ENCODE results near the gene DNAH6. TPM values are rescaled to one million over a fixed set of nuclear protein-coding genes. Genes with fewer than 3 reads are reported as not detected.

The DNAH6 gene
- total RNA-seq, 4 donors from 2014 or later, result 0.06 to 0.38 (median 0.13) TPM; not detected in 1

DNA sequence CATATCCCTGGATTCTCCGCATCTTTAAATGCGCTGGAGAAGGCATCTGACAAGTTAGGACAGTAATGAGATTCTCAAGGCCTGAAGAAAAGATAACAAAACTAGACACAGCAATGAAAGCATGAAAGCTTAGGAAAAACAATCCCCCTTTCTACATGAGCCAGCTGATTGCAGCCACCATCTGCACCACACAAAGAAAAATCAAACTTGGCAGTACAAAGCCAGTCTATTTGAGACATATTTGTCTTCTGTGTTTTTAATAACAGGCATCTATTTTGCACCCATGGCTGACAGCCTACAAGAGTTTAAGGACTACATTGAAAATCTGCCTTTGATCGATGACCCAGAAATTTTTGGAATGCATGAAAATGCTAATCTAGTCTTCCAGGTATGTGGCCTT is 281.0 kb downstream of the DNAH6 start:
- no peak for DNase-seq
- 67 to 78% methylated on average over 3 of the region's 3 CpGs for WGBS, 2 donors
- H3K4me3 ChIP-seq, result no peak overlapping the region
- H3K9me3 ChIP-seq, result no peaks in the 10 kb centered on the region
- intact Hi-C loops (cut with DNase I), result no loop called here
- H3K36me3 ChIP-seq, result no peaks in the 10 kb centered on the region
- H3K27me3 ChIP-seq, result no peaks in the 10 kb centered on the region
- H3K4me1 ChIP-seq, result no peaks in the 10 kb centered on the region
- H3K27ac ChIP-seq, result no peak overlapping the region
- no peak for TF ChIP-seq CTCF (IDR thresholded peaks at IDR 0.05)
- no peak for TF ChIP-seq POLR2A (IDR thresholded peaks at IDR 0.05)

DNA sequence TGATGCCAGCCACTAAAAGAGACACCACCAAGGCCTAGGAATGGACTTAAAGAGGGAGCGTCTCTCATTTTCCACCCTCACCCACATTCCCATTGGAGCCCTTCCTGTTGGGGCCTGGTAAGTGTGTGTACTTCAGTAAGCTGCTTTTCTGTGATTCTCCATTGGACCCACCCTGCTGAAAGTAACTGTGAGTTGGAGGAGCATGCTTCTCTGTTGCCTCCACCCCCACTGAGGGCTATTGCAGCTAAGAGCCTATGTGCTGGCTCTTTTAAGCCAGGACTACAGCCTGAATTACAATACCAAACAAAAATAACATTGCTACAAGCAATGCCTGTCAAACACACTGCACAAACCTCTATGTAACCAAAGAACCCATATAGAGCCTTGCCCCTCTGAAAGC is 283.5 kb downstream of the DNAH6 start:
- TF ChIP-seq CTCF (IDR thresholded peaks at IDR 0.05) (no peak), POLR2A (IDR thresholded peaks at IDR 0.05) (no peak)
- no peak for DNase-seq
- Histone ChIP-seq H3K27ac (no peak overlapping the region), H3K27me3 (no peaks in the 10 kb centered on the region), H3K4me3 (no peak overlapping the region), H3K9me3 (no peaks in the 10 kb centered on the region), H3K36me3 (no peaks in the 10 kb centered on the region), H3K4me1 (no peaks in the 10 kb centered on the region)
- intact Hi-C loops (cut with DNase I), result no loop called here
- 83 to 92% methylated on average over 1 of the region's 1 CpG for WGBS, 2 donors

DNA sequence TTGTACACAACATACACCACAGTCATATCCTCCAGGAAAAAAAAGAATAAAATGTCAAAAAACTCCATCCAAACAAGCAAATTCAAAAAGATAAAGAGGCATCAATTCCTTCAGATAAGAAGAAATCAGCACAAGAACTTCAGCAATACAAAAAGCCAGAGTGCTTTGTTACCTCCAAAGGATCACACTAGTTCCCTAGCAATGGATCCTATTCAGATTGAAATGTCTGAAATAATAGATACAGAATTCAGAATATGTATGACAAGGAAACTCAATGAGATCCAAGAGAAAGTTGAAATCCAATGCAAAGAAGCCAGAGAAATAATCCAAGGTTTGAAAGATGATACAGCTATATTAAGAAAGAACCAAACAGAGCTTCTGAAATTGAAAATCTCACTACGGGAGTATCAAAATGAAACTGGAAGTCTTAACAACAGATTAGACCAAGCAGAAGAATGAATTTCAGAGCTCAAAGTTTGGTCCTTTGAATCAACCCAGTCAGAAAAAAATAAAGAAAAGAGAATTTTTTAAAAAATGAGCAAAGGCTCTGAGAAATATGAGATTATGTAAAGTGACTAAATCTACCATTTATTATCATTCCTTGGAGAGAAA is 284.0 kb downstream of the DNAH6 start:
- H3K27me3 ChIP-seq, result no peaks in the 10 kb centered on the region
- no peak overlapping the region for H3K4me3 ChIP-seq
- DNase-seq, result no peak
- H3K27ac ChIP-seq, result no peak overlapping the region
- H3K9me3 ChIP-seq, result no peaks in the 10 kb centered on the region
- intact Hi-C loops (cut with DNase I), result no loop called here
- no peaks in the 10 kb centered on the region for H3K4me1 ChIP-seq
- TF ChIP-seq CTCF (IDR thresholded peaks at IDR 0.05) (no peak), POLR2A (IDR thresholded peaks at IDR 0.05) (no peak)
- WGBS, 2 donors, result 58 to 74% methylated on average over 1 of the region's 1 CpG
- H3K36me3 ChIP-seq, result no peaks in the 10 kb centered on the region

DNA sequence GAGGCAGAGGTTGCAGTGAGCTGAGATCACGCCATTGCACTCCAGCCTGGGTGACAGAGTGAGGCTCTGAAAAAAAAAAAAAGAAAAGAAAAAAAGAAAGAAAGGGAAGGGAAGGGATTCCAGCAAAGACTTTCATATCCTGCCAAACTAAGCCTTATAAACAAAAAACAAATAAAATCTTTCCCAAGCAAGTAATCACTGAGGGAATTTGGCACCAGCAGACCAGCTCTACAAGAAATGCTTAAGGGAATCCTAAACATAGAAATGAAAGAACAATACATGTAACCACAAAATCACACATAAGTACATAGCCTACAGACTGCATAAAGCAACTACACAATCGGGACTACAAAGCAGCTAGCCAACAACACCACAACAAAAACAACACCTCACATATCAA is 285.5 kb downstream of the DNAH6 start:
- H3K4me1 ChIP-seq, result no peaks in the 10 kb centered on the region
- 51 to 57% methylated on average over 2 of the region's 2 CpGs for WGBS, 2 donors
- H3K9me3 ChIP-seq, result no peaks in the 10 kb centered on the region
- DNase-seq, result no peak
- intact Hi-C loops (cut with DNase I), result no loop called here
- H3K36me3 ChIP-seq, result no peaks in the 10 kb centered on the region
- H3K4me3 ChIP-seq, result no peak overlapping the region
- TF ChIP-seq CTCF (IDR thresholded peaks at IDR 0.05), result no peak
- no peak for TF ChIP-seq POLR2A (IDR thresholded peaks at IDR 0.05)
- no peak overlapping the region for H3K27ac ChIP-seq
- no peaks in the 10 kb centered on the region for H3K27me3 ChIP-seq

DNA sequence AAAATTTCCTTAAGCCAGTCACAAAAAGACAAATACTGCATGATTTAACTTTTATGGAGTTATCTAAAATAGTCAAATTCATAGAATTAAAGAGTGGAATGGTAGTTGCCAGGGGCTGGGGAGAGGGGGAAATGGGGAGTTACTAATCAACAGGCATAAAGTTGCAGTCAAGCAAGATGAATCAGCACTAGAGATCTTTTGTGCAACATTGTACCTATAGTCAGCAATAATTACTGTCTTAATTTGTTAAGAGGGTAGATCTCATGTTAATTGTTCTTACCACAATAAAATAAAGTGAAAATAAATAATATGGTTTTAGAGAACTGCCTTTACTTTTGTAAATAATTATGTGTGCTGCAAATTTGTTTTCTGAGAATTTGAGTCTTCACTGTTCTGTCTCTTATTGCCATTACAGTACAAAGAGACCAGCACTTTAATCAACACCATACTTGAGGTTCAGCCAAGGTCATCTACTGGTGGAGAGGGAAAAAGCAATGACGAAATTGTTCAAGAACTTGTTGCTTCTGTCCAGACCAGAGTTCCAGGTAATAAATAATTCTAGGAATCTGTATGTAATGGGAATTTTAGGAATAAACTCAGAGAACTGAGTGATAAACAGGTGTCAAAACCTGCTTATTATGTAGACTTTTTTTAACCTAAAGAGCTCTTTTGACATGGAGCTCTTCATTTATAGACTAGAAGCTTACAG is 289.1 kb downstream of the DNAH6 start:
- Histone ChIP-seq H3K36me3 (no peaks in the 10 kb centered on the region), H3K27ac (no peak overlapping the region), H3K4me1 (no peaks in the 10 kb centered on the region), H3K9me3 (no peaks in the 10 kb centered on the region), H3K4me3 (no peak overlapping the region), H3K27me3 (no peaks in the 10 kb centered on the region)
- TF ChIP-seq CTCF (IDR thresholded peaks at IDR 0.05), result no peak
- no peak for TF ChIP-seq POLR2A (IDR thresholded peaks at IDR 0.05)
- 47 to 56% methylated on average over 1 of the region's 1 CpG for WGBS, 2 donors
- DNase-seq, result no peak
- intact Hi-C loops (cut with DNase I), result no loop called here

All from esophagus squamous epithelium (tissue), 5 donors.